HepG2 (cell line): Measurements from ENCODE around the gene ZFP14. TPM values are rescaled to one million over a fixed set of nuclear protein-coding genes. Genes with fewer than 3 reads are reported as not detected.

Experiments used
- ATAC-seq: fragments of 200-7000 bp; cut with Tn5 transposase; 3 replicates; pipeline ENCODE4 v1.9.1; 2020; ENCODE audit warnings: mild to moderate bottlenecking, moderate library complexity
- BruUV-seq: library from RNA; stranded (reverse); fragments of 400-500 nt; replicated peaks from 2 replicates; lab custom pipeline; 2021; lab: Mats Ljungman, UMichigan
- CTCF ChIA-PET: fragments of 300-600 bp; formaldehyde crosslinking; extraction: SDS; loops from one replicate; lab custom pipeline; 2021; ENCODE audit warnings: low total read pairs, inconsistent platforms, low intra/inter-chr PET ratio; lab: Yijun Ruan, JAX
- POLR2A ChIA-PET: fragments of 350-600 bp; sonication (Branson Sonifier 250); formaldehyde crosslinking; loops from one replicate; lab custom pipeline; 2020; ENCODE audit warnings: antibody characterized with exemption, inconsistent platforms; lab: Yijun Ruan, JAX
- DNase-seq: peaks from one replicate; pipeline ENCODE4 v3.0.0-alpha.2; 2015; ENCODE audit warnings: low spot score
- FAIRE-seq: peaks from 3 replicates; lab custom pipeline; 2011; peaks lifted over from hg19 to GRCh38; lab: Jason Lieb, UNC
- H2AFZ ChIP-seq: one replicate; pipeline ENCODE4 v1.6.1; 2011; ENCODE audit warnings: low read length, inconsistent platforms
- H3K27ac ChIP-seq: fragments of 300-600 bp; 3 replicates; pipeline ENCODE4 v1.8.0; 2011; ENCODE audit warnings: mixed run types, mild to moderate bottlenecking, mixed read lengths, low read length, inconsistent platforms; ENCODE audit not compliant: insufficient read depth; ENCODE audit errors: extremely low read length
- H3K27me3 ChIP-seq, 2 experiments: fragments of 200-600 bp in 1 of 2; 2 replicates in 1 of 2; 3 replicates in 1 of 2; pipeline versions ENCODE4 v1.6.0 to v1.8.0; 2011; ENCODE audit warnings: low read length in 2 of 2, mild to moderate bottlenecking in 2 of 2, moderate library complexity in 2 of 2, inconsistent platforms in 1 of 2; ENCODE audit not compliant: insufficient read depth in 2 of 2, control insufficient read depth in 1 of 2
- H3K36me3 ChIP-seq, 2 experiments: fragments of 200-600 bp in 1 of 2; replicated peaks in 1 of 2; 2 replicates in 1 of 2; 3 replicates in 1 of 2; pipeline versions ENCODE4 v1.5.1 to v1.8.0; 2011; ENCODE audit warnings: low read length in 2 of 2, inconsistent platforms in 1 of 2; ENCODE audit not compliant: insufficient read depth in 2 of 2, control insufficient read depth in 1 of 2
- H3K4me1 ChIP-seq: 2 replicates; pipeline ENCODE4 v1.5.1; 2012; ENCODE audit warnings: low read length, inconsistent platforms; ENCODE audit not compliant: insufficient read depth
- H3K4me2 ChIP-seq: 2 replicates; pipeline ENCODE4 v1.6.0; 2011; ENCODE audit warnings: low read depth, low read length, inconsistent platforms
- H3K4me3 ChIP-seq, 3 experiments: fragments of 200-600 bp in 1 of 3; sonication (generic), shearing (Covaris generic) in 1 of 3; replicated peaks in 1 of 3; 2 replicates each; pipeline ENCODE4 v1.5.1; 2011 to 2016; ENCODE audit warnings: low read length in 3 of 3, inconsistent platforms in 2 of 3, low read depth in 2 of 3, mild to moderate bottlenecking in 2 of 3, control low read depth in 1 of 3, mixed read lengths in 1 of 3; ENCODE audit not compliant: insufficient read depth in 1 of 3
- H3K79me2 ChIP-seq: one replicate; pipeline ENCODE4 v1.6.1; 2011; ENCODE audit warnings: low read length, inconsistent platforms; ENCODE audit not compliant: insufficient read depth
- H3K9ac ChIP-seq: 2 replicates; pipeline ENCODE4 v1.6.0; 2011; ENCODE audit warnings: mild to moderate bottlenecking, low read depth, low read length, inconsistent platforms; ENCODE audit not compliant: insufficient read depth
- H3K9me3 ChIP-seq: 2 replicates; pipeline ENCODE4 v1.5.1; 2012; ENCODE audit warnings: mild to moderate bottlenecking, low read length
- H4K20me1 ChIP-seq: 2 replicates; pipeline ENCODE4 v1.6.0; 2011; ENCODE audit warnings: inconsistent platforms, mild to moderate bottlenecking, low read length, moderate library complexity; ENCODE audit not compliant: insufficient read depth
- GATA4 ChIP-seq: sonication (generic); IDR thresholded peaks from 2 replicates; pipeline ENCODE4 v1.6.1; 2016; ENCODE audit warnings: antibody characterized with exemption, low read depth, borderline replicate concordance
- PCBP2 ChIP-seq: fragments of 200-400 bp; formaldehyde crosslinking; optimal IDR thresholded peaks from 2 replicates; pipeline ENCODE3; 2018; ENCODE audit warnings: low read length, low read depth; ENCODE audit not compliant: poor library complexity, severe bottlenecking
- ZBED4 ChIP-seq: sonication (generic); formaldehyde crosslinking; IDR thresholded peaks from 2 replicates; pipeline ENCODE4 v1.4.0; 2020; ENCODE audit warnings: missing genetic modification reagents, borderline replicate concordance
- WGBS: methylation state at CpG from one replicate; pipeline ENCODE4 v1.1.6; 2017; ENCODE audit warnings: low lambda C conversion rate; 5-methylcytosine and 5-hydroxymethylcytosine counted together
- in situ Hi-C: cut with HindIII; loops from 2 replicates; pipeline ENCODE4 v1.10.0; 2017; ENCODE audit warnings: low pct_unique_long_range_greater_than_20kb; ENCODE audit not compliant: extremely low pct_ligation_motif_present
- intact Hi-C: fragments of 100-400 bp; cut with micrococcal nuclease; formaldehyde crosslinking; loops from one replicate; pipeline ENCODE4 v1.10.0; 2022; ENCODE audit not compliant: unreplicated experiment
- polyA plus RNA-seq, 8 experiments: library from polyadenylated mRNA; depleted of rRNA in 3 of 8; stranded (reverse) in 7 of 8; unstranded in 1 of 8; fragments of >200 nt; fragmentation: Illumina TruSeq in 4 of 8; extraction: Trizol in 4 of 8; gene quantifications; 2 replicates each; pipeline versions ENCODE4 v1.2.1 to v1.2.3, GENCODE V29; 2011 to 2016; ENCODE audit warnings: low read depth in 4 of 8, missing spikeins in 1 of 8, mixed read lengths in 1 of 8; ENCODE audit not compliant: insufficient read depth in 1 of 8
- total RNA-seq, 5 experiments: library from RNA; depleted of rRNA; stranded (reverse); fragments of >200 nt; fragmentation: Illumina TruSeq; extraction: Trizol; gene quantifications; 2 replicates each; pipeline ENCODE4 v1.2.3, GENCODE V29; 2016; ENCODE audit warnings: low read depth in 1 of 5
- TF ChIP-seq, protein P1 (sequence below): sonication (generic); formaldehyde crosslinking; IDR thresholded peaks from 2 replicates; pipeline ENCODE4 v1.4.0; 2020; ENCODE audit warnings: missing genetic modification reagents, mild to moderate bottlenecking, borderline replicate concordance

ZFP14 gene
- total and polyA plus RNA-seq, 2 of the 13 experiments (the other 11 are each of a cell fraction or from before 2014, with no cell fraction given), result 2.0 to 5.0 TPM

- FAIRE-seq (no peak), ATAC-seq (no peak)
- CTCF ChIA-PET, result no interaction called here
- Histone ChIP-seq H3K4me2 (no peak overlapping the region), H3K9ac (no peak overlapping the region), H2AFZ (no peak overlapping the region)
- in situ Hi-C loops, result no loop called here
- no TSS peak for BruUV-seq
- peak; percentile 43 for TF ChIP-seq PCBP2
- no peak for TF ChIP-seq GATA4
- TF ChIP-seq, all 625 proteins: peak for 1
- 0 out of 2 replicates have a peak, but pooled peaks cover 5% of the 10 kb centered on the region for H3K9me3 ChIP-seq
- POLR2A ChIA-PET, result no interaction called here
- peaks cover 7% of the 10 kb centered on the region for H3K79me2 ChIP-seq
- H3K4me3 ChIP-seq, result no peak overlapping the region
- H3K27ac ChIP-seq, result no peak overlapping the region
- H3K4me1 ChIP-seq, result peaks cover 9% of the 10 kb centered on the region; the same call in 1 of the 2 replicates
- H4K20me1 ChIP-seq, result no peaks in the 10 kb centered on the region
- H3K27me3 ChIP-seq, result no peaks in the 10 kb centered on the region
- DNase-seq, result no peak
- intact Hi-C loops, result no loop called here
- H3K36me3 ChIP-seq, result peaks cover 2 to 7% of the 10 kb centered on the region in 2 experiments; a peak in 1 of 5 replicates
Measured at GRCh38 chr19:36371886-36372285, 7.1 kb downstream of the ZFP14 start.

DNA sequence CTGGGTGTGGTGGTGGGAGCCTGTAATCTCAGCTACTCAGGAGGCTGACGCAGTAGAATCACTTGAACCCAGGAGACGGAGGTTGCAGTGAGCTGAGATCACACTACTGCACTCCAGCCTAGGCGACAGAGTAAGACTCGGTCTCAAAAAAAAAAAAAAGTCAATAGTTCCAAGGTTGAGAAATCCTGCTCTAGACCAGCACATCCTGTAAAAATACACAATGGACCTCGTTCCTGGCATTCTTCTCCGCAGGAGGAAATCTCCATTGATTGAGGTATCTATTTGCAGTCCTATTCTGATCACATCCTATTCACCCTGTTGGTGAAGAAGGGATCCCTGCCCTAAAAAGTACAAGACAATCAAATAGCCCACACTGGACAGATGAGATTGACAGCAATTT lies 15.2 kb downstream of the ZFP14 start:
- TF ChIP-seq, protein P1, sequence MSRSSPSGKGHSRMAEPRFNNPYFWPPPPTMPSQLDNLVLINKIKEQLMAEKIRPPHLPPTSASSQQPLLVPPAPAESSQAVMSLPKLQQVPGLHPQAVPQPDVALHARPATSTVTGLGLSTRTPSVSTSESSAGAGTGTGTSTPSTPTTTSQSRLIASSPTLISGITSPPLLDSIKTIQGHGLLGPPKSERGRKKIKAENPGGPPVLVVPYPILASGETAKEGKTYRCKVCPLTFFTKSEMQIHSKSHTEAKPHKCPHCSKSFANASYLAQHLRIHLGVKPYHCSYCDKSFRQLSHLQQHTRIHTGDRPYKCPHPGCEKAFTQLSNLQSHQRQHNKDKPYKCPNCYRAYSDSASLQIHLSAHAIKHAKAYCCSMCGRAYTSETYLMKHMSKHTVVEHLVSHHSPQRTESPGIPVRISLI (CRISPR knock-in tag), result peak; percentile 52; the same call in 1 of the 2 replicates
- no peak for TF ChIP-seq ZBED4
- no TSS peak for BruUV-seq
- CTCF ChIA-PET, result no interaction called here
- intact Hi-C loops, result no loop called here
- H3K79me2 ChIP-seq, result no peaks in the 10 kb centered on the region
- H3K36me3 ChIP-seq, result peaks cover 3 to 27% of the 10 kb centered on the region in 2 experiments; a peak in 4 of 5 replicates
- H4K20me1 ChIP-seq, result no peaks in the 10 kb centered on the region
- POLR2A ChIA-PET, result no interaction called here
- ATAC-seq, result no peak
- H3K9ac ChIP-seq, result no peak overlapping the region
- peaks cover 26% of the 10 kb centered on the region for H3K4me1 ChIP-seq
- no peak overlapping the region for H2AFZ ChIP-seq
- no peak for FAIRE-seq
- in situ Hi-C loops, result no loop called here
- H3K27me3 ChIP-seq, result no peaks in the 10 kb centered on the region
- no peaks in the 10 kb centered on the region for H3K9me3 ChIP-seq
- no peak for DNase-seq
- no peak overlapping the region for H3K4me2 ChIP-seq
- H3K27ac ChIP-seq, result no peak overlapping the region
- WGBS, result 55% methylated on average over 6 of the region's 6 CpGs
- H3K4me3 ChIP-seq, result no peak overlapping the region
